Muscle of back (tissue), 11 donors: ENCODE results near the gene AZI2. TPM values are rescaled to one million over a fixed set of nuclear protein-coding genes. Genes with fewer than 3 reads are reported as not detected.

Source experiments
- DNase-seq, 3 donors: peaks; one replicate each; pipeline versions ENCODE4 v3.0.0 to v3.0.0-alpha.2; 2013
- polyA plus RNA-seq, 10 donors: library from polyadenylated mRNA; unstranded; fragments of 120-200 nt; gene quantifications; one replicate each; pipeline ENCODE4 v1.2.1, GENCODE V29; 2013; ENCODE audit not compliant: insufficient read length in 10 of 10

AZI2 gene
- polyA plus RNA-seq, 10 donors: 58.1 to 95.1 (median 73.3) TPM

DNA sequence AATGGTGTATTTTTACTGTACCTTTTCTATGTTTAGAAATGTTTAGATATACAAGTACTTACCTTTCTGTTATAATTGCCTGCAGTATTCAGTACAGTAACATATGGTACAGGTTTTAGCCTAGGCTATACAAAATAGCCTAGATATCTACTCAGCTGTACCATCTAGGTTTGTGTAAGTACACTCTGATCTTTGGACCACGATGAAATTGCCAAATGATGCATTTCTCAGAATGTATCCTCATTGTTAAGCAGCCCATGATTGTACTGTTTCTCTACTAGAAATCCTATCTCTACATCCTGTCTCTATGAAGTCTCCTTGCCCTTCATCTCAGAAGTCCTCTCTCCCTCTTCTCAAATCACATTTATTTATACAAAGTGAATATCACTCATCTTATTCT lies 32.9 kb downstream of the AZI2 start:
- no peak for DNase-seq

DNA sequence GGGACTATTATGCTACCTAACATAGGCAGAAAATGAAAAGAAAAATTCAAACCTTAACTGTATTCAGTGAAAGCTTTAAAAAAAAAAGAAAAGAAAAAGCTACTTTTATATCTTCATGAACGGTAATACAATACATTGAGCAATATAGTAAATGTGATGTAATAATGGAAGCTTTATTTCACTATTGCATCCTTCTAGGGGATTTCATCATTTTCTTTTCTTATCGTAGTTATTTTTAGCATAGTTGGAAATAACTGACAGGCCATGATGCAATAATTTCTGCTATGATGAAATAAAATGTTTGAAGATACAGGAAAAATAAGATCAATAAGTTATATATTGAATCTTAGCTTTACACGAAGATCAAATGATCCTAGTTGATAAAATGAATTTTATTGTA lies 40.4 kb downstream of the AZI2 start:
- no peak for DNase-seq

DNA sequence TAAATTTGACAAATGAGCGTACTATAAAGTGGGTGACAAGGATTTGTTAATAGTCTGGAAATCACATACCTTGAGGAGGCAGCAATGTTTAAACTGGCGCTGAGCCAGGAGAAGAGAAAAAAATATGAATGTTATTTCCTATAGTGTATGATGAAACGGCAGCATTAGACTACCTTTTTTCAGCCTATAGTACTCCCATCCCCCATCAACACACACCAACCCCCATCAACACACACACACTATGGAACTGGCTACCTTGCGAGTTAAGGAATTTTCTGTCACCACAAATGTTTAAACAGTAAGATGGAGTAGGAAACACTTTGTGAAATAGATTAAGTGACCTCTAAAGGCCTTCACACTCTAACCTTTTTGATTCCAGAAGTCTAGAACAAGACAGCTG lies 46.9 kb downstream of the AZI2 start:
- DNase-seq: no peak

DNA sequence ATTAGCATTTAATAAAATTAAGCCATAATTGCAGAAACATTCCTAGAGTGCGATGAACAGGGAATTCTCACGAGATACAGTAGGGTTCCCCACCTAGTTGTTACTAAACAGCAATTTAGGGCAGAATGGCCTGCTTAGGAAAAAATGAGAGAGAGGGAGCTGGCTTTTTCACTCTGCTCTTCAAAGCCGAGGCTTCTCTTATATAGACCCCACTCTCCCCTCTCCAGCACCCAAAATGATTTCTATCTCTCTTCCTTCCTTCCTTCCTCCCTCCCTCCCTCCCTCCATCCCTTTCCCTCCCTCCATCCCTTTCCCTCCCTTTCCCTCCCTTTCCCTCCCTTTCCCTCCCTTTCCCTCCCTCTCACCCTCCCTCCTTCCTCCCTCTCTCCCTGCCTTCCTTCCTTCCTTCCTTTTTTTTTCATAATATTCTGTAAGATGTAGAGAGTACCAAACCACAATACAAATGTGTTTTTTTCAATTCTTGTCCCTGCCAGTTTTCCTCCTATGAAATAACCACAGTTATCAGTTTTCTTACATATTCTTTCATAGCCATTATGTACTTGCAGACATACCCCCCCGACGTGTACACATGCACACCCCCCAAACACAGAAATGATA lies 48.2 kb downstream of the AZI2 start:
- no peak for DNase-seq

DNA sequence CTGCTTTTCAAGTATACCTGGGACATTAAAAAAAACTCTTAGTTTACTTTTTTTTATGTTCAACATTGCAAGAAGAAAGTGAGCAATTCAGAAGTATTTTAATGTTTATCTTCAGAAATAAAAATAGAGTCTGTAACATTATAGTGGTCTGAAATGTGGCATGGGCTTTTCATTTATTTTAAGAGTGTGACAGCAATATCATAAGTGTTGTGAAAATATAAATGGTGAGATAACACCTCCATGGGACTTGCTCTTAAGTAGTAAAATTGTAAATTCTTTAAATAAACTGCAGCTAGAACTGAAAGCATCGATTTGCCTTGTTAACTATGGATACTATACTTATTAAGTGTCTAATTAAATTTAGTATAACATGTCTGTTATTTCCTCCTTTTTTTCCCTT lies 48.9 kb downstream of the AZI2 start:
- no peak for DNase-seq

DNA sequence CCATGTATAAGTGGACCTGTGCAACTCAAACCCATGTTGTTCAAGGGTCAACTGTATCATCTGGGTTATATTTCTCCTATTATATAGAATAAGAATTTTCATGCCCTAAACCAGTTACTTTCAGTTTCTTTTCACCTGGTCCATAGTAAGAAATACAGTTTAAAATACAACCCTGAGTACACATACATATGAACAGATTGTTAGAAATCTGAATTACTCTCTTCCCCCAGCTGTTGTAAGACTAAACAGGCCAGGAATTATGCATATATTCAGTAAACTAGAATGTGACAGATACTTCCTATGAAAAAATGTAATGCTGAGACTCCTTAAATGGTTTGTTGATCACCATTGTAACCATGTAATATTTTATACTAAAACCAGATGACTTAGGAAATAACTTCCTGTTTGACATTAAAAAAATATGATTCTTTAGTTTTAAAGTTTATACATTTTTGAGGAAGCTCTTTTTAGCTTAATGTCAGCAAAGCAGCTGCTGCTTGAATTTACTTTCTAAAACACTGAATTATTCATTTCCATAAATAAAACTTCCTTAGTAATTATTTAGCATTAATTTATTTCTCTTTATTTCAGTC lies 52.6 kb downstream of the AZI2 start:
- peak in 1 of 3 donors; percentile 22 for DNase-seq

DNA sequence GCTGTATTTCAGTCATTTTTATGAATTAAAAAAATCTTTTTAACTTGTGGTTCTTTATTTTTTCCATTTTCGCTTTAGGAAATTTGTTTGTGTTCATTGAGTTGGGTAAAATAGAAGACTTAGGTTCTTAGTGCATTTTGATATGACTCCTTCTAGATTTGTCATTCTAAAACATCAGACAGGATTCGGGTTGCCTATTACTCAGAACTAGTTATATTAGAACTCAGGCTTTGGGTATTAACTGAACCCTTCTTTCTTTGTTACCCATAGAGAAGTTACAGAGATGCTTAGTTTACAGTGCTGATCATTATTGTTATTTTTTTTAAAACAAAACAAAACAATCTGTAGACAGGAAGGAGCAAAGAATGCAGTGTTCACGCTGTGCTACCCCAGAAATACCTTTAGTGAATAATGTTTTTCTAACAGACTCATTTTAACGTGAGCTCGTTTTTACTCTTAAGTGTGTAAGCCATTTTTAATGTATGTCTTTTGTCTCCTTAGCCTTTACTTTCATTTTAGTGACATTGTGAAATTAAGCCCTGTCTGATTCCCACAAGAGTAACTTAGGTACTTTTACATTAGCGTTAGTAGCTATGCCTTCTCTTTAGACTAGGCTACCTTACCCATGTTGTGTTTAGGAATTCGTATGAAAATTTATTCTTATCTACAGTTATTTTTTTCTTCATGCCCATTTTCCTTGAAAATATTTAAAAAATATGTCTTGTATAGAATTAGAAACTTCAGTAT lies 53.8 kb downstream of the AZI2 start:
- DNase-seq: no peak

DNA sequence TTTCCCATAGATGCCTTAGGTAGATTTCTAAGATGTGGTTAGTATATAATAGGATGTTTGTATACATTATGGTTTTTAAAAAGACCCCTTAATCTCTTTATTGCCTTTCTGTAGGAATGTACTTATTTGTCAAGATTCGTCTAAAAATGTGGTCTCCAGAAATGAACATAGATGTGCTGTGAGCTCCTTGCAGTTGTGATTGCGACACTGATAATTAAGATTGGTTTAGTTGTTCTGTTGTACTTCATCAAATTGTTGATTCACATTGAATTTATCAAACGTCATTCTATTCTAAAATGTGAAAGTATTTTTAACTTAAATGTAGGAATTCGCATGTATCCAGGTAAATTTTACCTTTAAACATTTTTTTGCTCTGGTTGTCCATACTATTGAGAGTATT lies 56.0 kb downstream of the AZI2 start:
- DNase-seq: no peak

DNA sequence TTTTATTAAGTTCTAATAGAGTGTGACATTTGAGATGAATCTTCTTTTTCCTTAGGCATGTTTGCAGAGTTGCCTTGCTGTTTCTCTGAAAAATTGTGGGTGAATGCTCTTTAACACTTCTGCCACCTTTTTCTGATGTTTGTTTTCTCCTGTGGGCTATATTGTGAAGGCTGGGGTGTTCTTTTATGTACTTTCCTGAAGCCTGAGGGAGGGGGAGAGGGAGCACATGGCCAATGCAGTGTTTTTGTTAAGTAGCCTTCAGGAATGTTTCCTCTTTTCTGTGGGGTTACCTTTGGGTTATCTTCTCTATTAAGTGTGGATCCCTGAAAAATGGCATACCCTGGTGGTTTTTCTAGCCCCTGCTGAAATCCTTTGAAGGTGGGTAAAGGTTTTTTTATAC lies 57.0 kb downstream of the AZI2 start:
- no peak for DNase-seq

DNA sequence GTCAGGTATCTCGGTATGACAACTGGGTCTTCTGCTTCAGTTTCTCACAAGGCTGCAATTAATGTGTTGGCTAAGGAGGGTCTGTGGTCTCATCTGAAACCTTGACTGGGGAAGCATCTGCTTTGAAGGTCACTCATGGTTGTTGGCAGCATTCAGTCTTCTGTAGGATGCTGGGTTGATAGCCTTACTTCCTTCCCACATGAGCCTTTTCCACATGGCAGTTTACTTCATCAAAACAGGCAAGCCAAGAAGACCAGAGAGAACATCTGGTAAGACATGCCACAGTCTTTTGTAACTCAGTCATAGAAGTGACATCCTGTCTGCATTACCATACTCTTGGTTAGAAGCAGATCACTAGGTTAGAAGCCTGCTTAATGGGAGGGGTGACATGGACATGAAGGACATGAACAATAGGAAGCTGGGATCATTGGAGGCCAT lies 57.7 kb downstream of the AZI2 start:
- DNase-seq: no peak

DNA sequence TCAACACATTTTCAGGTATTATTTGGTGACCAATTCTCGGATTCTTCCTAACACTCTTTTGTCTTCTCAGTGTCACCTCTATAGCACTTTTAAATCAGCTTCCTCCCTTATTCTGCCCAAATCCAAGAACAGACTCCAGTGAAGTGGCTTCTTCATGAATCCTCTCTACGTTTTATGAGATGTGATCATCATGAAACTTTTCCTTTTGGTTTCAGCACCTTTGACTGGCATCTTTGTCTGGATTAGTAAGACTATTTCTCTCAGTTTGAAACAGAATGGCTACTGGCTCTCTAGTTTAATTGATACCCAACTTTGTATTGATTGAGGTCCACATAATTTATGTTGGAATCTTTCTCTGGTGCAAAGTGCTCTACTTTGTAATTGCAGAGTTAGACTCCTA lies 61.6 kb downstream of the AZI2 start:
- DNase-seq: no peak

DNA sequence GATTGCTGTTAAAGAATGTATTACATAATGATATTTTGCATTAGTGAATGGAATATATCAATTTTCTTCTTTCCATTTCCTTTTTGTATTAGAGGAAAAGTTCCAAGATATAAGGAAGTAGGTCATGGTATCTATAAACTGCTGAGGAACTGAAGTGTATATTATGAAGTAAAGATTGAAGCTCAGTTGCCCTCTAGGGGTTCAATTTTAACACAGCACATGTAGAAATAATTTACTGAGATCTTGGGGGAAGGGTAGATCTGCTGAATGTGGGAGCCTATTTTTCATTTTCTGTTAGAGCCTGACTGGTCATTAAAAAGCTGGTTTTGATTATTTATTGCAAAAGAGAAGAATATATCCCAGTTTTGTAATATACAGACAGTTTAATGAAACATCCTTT lies 62.0 kb downstream of the AZI2 start:
- peak; percentile 30 to 63 (median 38) for DNase-seq

DNA sequence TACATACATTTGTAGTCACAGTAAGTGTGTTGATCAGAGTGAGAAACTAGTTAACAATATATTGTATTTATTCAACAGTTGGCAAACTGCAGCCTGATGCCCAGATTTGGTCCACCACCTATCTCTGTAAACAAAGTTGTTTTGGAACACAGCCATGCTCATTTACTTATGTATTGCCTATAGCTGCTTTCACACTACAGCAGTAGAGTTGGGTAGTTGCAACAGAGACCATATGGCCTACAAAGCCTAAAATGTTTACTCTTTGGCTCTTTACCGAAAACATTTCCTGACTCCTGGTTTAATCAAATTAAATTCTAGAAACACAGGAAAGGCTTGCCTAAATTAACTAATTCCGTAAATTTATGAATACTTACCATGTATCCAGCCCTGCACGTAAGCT lies 67.8 kb downstream of the AZI2 start:
- no peak for DNase-seq

DNA sequence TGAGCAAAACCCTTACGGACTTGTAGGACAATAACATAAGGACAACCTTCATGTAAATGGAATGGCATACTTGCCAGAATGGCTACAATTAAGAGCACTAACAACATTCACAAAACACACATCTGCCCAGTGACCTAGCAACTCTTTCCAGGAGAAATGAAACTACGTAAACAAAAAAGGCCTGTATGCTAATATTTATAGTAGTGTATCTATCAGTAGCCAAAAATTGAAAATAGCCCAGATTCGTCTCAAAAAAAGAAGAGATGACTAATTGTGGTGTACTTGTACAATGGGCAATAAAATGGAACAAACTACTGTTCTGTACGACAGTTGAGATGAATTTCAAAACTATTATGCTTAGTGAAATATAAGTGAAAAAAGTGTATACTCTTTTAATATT lies 68.9 kb downstream of the AZI2 start:
- no peak for DNase-seq

DNA sequence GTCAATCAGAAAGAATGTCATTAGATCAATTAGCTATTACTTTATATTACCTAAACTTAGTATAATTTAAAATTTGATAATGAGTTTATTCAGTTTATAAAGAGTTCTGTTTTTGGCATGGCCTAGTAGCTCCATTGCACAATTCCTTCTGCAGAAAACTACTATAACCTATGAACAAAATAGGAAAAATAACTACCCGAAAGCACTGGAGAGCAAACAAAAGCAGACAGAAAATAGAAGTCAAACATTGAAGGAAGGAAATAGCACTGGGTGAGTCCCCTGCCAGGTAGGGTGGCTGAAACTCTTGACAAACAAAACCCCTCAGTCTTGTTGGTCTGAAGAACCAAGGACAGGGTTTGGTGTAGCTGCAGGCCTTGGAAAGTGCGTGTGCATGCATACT lies 69.7 kb downstream of the AZI2 start:
- no peak for DNase-seq

DNA sequence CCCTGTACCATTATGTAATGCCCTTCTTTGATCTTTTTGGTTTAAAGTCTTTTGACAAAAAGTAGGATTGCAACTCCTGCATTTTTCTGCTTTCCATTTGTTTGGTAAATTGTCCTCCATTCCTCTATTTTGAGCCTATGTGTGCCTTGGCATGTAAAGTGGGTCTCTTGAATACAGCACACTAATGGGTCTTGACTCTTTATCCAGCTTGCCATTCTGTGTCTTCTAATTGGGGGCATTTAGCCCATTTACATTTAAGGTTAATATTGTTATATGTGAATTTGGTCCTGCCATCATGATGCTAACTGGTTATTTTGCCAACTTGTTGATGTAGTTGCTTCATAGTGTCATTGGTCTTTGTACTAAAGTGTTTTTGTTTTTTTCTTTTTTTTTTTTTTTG lies 74.8 kb downstream of the AZI2 start:
- no peak for DNase-seq

Other genes with a start within 250 kb of the AZI2 start
- 10 to 100 TPM; 20.7 to 24.7 (median 21.6) TPM for gene CMC1, start 107.2 kb downstream of the AZI2 start, polyA plus RNA-seq
- 1 to 10 TPM; 1.4 to 2.6 (median 2.1) TPM for gene ZCWPW2, start 103 bp downstream of the AZI2 start, polyA plus RNA-seq